Small intestine (tissue), 7 donors: ENCODE data around the gene GRK1. TPM values are rescaled to one million over a fixed set of nuclear protein-coding genes. Genes with fewer than 3 reads are reported as not detected.
"Not testable (repeated sequence)": the region's sequence is repeated elsewhere in the genome, so short reads cannot be mapped to it uniquely, and the experiment has no call there.

ENCODE experiments used
- DNase-seq, 2 donors: peaks; one replicate each; pipeline versions ENCODE4 v3.0.0 to v3.0.0-alpha.2; 2013
- FAIRE-seq: peaks from 2 replicates; lab custom pipeline; 2012; peaks lifted over from hg19 to GRCh38; lab: Jason Lieb, UNC
- H3K27ac ChIP-seq, 3 donors: one replicate each; pipeline ENCODE4 v1.5.1; 2013; ENCODE audit warnings: low read length in 2 of 3, mild to moderate bottlenecking in 2 of 3, control low read depth in 1 of 3, inconsistent platforms in 1 of 3, low read depth in 1 of 3, moderate library complexity in 1 of 3
- H3K27me3 ChIP-seq, 3 donors: one replicate each; pipeline ENCODE4 v1.6.1; 2013; ENCODE audit warnings: low read length in 3 of 3, inconsistent platforms in 1 of 3; ENCODE audit not compliant: control insufficient read depth in 3 of 3, insufficient read depth in 3 of 3
- H3K36me3 ChIP-seq, 3 donors: one replicate each; pipeline ENCODE4 v1.6.1; 2013; ENCODE audit warnings: low read length in 3 of 3, inconsistent platforms in 1 of 3, low read depth in 1 of 3, mild to moderate bottlenecking in 1 of 3, moderate library complexity in 1 of 3; ENCODE audit not compliant: control insufficient read depth in 3 of 3, insufficient read depth in 2 of 3
- H3K4me1 ChIP-seq, 3 donors: one replicate each; pipeline ENCODE4 v1.6.1; 2013; ENCODE audit warnings: low read length in 2 of 3, inconsistent platforms in 1 of 3, low read depth in 1 of 3, mild to moderate bottlenecking in 1 of 3, moderate library complexity in 1 of 3; ENCODE audit not compliant: control insufficient read depth in 3 of 3, insufficient read depth in 2 of 3
- H3K4me3 ChIP-seq, 3 donors: one replicate each; pipeline ENCODE4 v1.5.1; 2013; ENCODE audit warnings: low read length in 3 of 3, control low read depth in 1 of 3, inconsistent platforms in 1 of 3, low read depth in 1 of 3, mild to moderate bottlenecking in 1 of 3, moderate library complexity in 1 of 3
- H3K9me3 ChIP-seq, 2 donors: one replicate each; pipeline ENCODE4 v1.6.1; 2013; ENCODE audit warnings: low read depth in 1 of 2, low read length in 1 of 2; ENCODE audit not compliant: control insufficient read depth in 2 of 2, insufficient read depth in 1 of 2
- WGBS, 3 donors: extraction: QIAGEN DNeasy Blood & Tissue Kit; methylation state at CpG; one replicate each; pipeline ENCODE4 v1.1.7; 2013; 5-methylcytosine and 5-hydroxymethylcytosine counted together
- polyA plus RNA-seq, 4 donors: library from polyadenylated mRNA; stranded (reverse) in 3 of 4; unstranded in 1 of 4; fragments of 200-250 nt in 3 of 4; fragments of 120-200 nt in 1 of 4; gene quantifications; one replicate each; pipeline versions ENCODE4 v1.2.1 to v1.2.3, GENCODE V29; 2013
- donor health status: healthy with polysubstance abuse.
- donor health status: control.
- donor health status: control.
- donor health status: Bipolar disorder and iron deficiency.
- donor health status: healthy.

The GRK1 gene
- polyA plus RNA-seq, 4 donors = 0.21 to 0.27 TPM; not detected in 2

GRCh38 chr13:113724780-113725315, 57.8 kb downstream of the GRK1 start:
- FAIRE-seq = no peak
- Histone ChIP-seq H3K4me3 (peak overlapping the region in 2 of 3 donors; percentile 34 to 37), H3K4me1 (peaks cover 0 to 3% (median 0%) of the 10 kb centered on the region in 3 donors), H3K36me3 (no peaks in the 10 kb centered on the region), H3K9me3 (peaks cover 2 to 11% of the 10 kb centered on the region in 2 donors), H3K27ac (peak overlapping the region in 2 of 3 donors; percentile 57 to 65), H3K27me3 (peaks cover 0 to 14% (median 0%) of the 10 kb centered on the region in 3 donors)
- peak; percentile 66 to 93 for DNase-seq
- WGBS, 3 donors = 2 to 4% (median 2%) methylated on average over 26 to 36 of the region's 36 CpGs

- FAIRE-seq, H3K4me1 ChIP-seq, H3K36me3 ChIP-seq, DNase-seq: not testable (repeated sequence)
- Histone ChIP-seq H3K27me3 (peaks cover 0 to 14% (median 0%) of the 10 kb centered on the region in 3 donors), H3K27ac (peak overlapping the region in 1 of 3 donors; percentile 65), H3K4me3 (peak overlapping the region in 1 of 3 donors; percentile 34), H3K9me3 (peaks cover 2 to 11% of the 10 kb centered on the region in 2 donors)
- 0 to 6% (median 3%) methylated on average over 9 to 44 of the region's 75 CpGs for WGBS, 3 donors
Measured at GRCh38 chr13:113725329-113726105, 58.5 kb downstream of the GRK1 start.

- peak overlapping the region in 1 of 3 donors; percentile 31 for H3K4me3 ChIP-seq
- peak in 1 of 2 donors; percentile 59 for DNase-seq
- H3K36me3 ChIP-seq, FAIRE-seq, H3K4me1 ChIP-seq: not testable (repeated sequence)
- H3K27me3 ChIP-seq = peaks cover 0 to 18% (median 0%) of the 10 kb centered on the region in 3 donors
- 27 to 39% (median 36%) methylated on average over 21 to 36 of the region's 54 CpGs for WGBS, 3 donors
- H3K27ac ChIP-seq = peak overlapping the region in 2 of 3 donors; percentile 47 to 78
- peaks cover 2 to 11% of the 10 kb centered on the region in 2 donors for H3K9me3 ChIP-seq
Measured at GRCh38 chr13:113726106-113726821, 59.2 kb downstream of the GRK1 start.

- FAIRE-seq (no peak), DNase-seq (no peak)
- no peak overlapping the region for H3K4me3 ChIP-seq
- peaks cover 0 to 18% (median 0%) of the 10 kb centered on the region in 3 donors for H3K27me3 ChIP-seq
- WGBS, 3 donors = 73 to 80% (median 78%) methylated on average over 10 of the region's 10 CpGs
- H3K4me1 ChIP-seq = peaks cover 0 to 3% (median 0%) of the 10 kb centered on the region in 3 donors
- H3K27ac ChIP-seq = no peak overlapping the region
- H3K9me3 ChIP-seq = peaks cover 2 to 11% of the 10 kb centered on the region in 2 donors
- H3K36me3 ChIP-seq = no peaks in the 10 kb centered on the region
Measured at GRCh38 chr13:113726961-113727411, 60.0 kb downstream of the GRK1 start.

- 86 to 92% (median 91%) methylated on average over 12 to 16 of the region's 16 CpGs for WGBS, 3 donors
- FAIRE-seq = no peak
- H3K4me3 ChIP-seq = no peak overlapping the region
Measured at GRCh38 chr13:113728571-113729054, 61.6 kb downstream of the GRK1 start.

GRCh38 chr13:113729187-113730019, 62.4 kb downstream of the GRK1 start:
- no peak overlapping the region for H3K27ac ChIP-seq
- FAIRE-seq = no peak
- H3K4me3 ChIP-seq = no peak overlapping the region
- no peak for DNase-seq
- 39 to 56% (median 49%) methylated on average over 31 to 34 of the region's 34 CpGs for WGBS, 3 donors
- H3K36me3 ChIP-seq = no peaks in the 10 kb centered on the region
- H3K27me3 ChIP-seq = peaks cover 0 to 18% (median 0%) of the 10 kb centered on the region in 3 donors
- peaks cover 0 to 3% (median 0%) of the 10 kb centered on the region in 3 donors for H3K4me1 ChIP-seq
- peaks cover 2 to 11% of the 10 kb centered on the region in 2 donors for H3K9me3 ChIP-seq

More at GRCh38 chr13:113728571-113729054, 61.6 kb downstream of the GRK1 start:
- peaks cover 2 to 11% of the 10 kb centered on the region in 2 donors for H3K9me3 ChIP-seq
- DNase-seq = no peak
- H3K36me3 ChIP-seq = no peaks in the 10 kb centered on the region
- H3K27ac ChIP-seq = no peak overlapping the region
- peaks cover 0 to 3% (median 0%) of the 10 kb centered on the region in 3 donors for H3K4me1 ChIP-seq
- peaks cover 0 to 18% (median 0%) of the 10 kb centered on the region in 3 donors for H3K27me3 ChIP-seq

GRCh38 chr13:113730258-113730691, 63.3 kb downstream of the GRK1 start:
- DNase-seq (no peak), FAIRE-seq (no peak)
- no peaks in the 10 kb centered on the region for H3K36me3 ChIP-seq
- peaks cover 0 to 3% (median 0%) of the 10 kb centered on the region in 3 donors for H3K4me1 ChIP-seq
- peaks cover 0 to 18% (median 0%) of the 10 kb centered on the region in 3 donors for H3K27me3 ChIP-seq
- H3K4me3 ChIP-seq = no peak overlapping the region
- 55 to 64% (median 61%) methylated on average over 18 to 21 of the region's 21 CpGs for WGBS, 3 donors
- H3K9me3 ChIP-seq = peaks cover 2 to 11% of the 10 kb centered on the region in 2 donors
- H3K27ac ChIP-seq = no peak overlapping the region
